ENCODE results near the gene ZNF618.

Gene ZNF618

DNA sequence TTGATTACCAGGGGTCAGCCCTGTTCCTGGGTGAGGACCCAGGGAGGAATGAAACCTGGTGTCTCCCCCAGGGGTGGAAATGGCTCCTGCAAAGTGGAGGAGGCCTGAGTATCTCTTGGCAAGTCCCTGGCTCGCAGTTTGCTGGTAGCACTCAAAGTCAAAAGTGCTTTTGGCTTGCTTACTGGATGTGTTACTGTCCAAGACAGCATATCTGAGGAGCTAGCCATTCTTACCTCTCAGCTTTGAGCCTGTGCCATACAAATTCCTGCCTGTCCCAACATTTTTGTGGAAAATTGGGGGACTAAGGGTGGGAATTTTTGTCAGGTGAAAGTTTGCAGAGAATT lies 9.9 kb downstream of the ZNF618 start:
- FAIRE-seq, result no peak

DNA sequence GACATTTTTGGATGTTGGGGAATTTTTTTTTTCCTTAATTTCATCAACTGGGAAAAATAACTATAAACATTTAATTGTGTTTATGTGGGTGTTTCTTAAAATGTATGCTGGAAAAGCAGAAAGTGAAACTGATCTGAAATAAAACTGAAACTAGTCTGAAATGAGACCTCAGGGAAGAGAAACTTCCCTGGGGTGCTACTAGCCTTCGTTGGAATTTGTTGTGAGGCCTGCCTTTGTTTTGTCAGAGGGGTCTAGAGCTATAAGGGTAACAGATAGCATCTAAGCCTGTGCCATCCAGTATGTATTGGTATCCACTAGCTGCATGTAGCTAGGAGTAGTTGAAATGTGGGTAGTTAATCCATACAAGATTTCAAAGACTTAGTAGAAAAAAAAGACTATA lies 10.4 kb downstream of the ZNF618 start:
- no peak for FAIRE-seq

DNA sequence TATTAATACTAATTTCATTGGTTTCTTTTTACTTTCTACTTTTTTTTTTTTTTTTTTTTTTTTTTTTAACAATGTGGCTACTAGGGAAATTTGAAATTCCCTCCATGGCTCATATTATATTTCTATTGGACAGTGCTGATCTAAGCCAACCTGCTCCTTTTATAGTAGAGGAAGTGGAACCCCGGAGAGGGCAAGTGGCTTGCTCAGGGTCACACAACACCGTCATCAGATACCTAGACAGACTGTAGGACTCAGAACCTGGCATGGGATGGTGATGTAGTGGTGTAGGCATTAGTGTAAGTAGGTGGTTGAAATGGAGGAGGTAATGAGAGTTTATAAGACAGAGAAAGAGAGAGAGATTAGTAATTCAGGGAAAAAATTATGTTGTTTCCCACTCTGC lies 10.8 kb downstream of the ZNF618 start:
- no peak for FAIRE-seq

DNA sequence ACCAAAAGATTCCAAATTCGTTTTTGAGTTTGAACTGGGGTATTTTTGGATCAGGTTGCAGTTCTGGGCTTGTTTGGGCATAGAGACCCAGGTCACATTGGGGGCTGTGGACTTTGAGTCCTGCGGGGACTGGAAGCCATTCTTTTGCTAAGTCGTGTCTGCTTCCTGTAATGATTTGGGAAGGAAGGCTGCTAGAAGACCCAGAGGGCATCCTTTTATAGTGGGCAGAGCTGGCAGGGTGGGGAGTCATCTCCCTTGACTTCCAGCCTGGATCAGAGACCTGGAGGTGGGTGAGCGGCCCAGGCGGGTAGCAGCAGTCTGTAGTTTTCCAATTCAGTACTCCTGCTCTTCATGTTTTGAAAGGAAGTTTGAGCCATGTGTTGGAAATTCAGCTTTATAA lies 11.3 kb downstream of the ZNF618 start:
- no peak for FAIRE-seq

DNA sequence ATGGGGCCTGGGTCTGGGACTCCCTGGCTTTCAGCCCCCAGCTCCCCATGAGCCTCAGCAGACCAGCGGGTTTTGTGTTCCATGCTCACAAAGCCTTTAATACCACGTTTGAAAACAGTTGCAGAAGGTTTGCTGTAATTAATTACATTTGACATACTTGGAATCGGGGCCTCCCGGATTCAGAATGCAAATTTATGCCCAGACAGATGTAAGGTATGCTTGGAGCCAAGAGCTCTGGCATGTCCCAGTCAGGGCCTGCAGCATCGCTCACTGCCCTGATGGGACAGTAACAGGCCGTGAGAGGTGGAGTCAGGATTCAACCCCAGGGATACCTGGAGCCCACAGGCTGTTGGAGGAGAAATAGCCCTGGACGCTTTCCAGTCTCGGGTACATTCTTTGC lies 12.2 kb downstream of the ZNF618 start:
- no peak for FAIRE-seq

DNA sequence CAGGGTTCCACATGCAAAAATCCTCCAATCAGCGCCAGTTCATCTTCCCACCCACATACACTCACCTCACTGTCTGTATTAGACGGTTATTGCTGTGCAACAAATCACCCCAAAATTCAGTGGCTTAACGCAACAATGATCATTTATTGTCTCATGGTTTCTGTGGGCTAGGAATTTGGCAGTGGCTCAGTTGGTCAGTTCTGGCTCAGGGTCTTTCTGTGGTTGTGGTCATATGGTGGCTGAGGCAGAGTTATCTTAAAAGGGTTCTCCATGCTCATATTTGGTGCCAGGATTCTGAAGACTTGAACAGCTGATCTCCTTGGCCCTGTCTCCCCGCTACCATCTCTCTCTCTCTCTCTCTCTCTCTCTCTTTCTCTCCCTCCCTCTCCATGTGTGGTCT lies 12.9 kb downstream of the ZNF618 start:
- FAIRE-seq, result no peak

DNA sequence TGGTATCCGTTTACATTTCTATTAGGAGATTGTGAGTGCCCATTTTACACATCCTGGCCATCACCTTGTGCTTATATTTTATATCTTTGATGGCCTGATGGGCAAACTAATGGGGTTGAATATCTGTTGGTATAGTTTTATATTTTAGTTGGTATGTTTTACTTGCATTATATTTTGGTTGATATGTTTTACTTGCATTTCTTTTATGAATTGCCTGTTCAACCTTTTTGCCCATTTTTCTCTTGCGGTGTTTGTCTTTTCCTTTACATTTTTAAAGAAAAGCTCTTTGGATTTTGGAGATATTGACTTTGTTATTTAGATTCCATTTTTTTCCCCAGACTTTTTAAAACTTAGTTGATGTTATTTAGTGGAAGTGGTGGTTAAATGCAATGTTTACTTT lies 14.6 kb downstream of the ZNF618 start:
- no peak for FAIRE-seq

DNA sequence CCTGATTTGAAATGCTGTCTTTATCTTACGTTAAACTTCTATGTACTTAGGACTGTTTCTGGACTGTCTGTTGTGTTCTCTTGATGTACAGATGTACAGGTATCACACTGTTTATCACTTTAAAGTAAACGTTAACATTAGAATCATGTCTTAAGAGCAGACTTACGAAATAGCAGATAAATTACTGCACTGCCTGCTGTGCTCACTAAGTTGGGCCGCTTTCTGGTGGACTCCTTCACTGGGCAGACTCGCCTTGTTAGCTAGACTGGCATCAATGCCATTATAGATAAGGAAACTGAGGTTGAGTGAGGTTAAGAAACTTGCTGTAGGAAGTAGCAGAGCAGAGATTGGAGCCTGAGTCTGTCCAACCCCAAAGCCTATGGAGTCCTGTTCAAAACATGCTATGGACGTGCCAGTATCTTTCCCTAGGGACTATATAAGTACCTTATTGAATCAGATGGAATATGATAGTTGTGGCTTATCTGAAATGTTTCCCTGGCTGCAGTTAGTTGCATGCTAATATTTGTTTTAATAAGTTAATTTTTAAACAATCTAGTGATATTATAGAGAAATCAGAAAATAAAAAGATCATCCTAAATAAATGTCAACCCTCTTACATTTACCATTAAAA lies 16.9 kb downstream of the ZNF618 start:
- FAIRE-seq, result peak; percentile 3

DNA sequence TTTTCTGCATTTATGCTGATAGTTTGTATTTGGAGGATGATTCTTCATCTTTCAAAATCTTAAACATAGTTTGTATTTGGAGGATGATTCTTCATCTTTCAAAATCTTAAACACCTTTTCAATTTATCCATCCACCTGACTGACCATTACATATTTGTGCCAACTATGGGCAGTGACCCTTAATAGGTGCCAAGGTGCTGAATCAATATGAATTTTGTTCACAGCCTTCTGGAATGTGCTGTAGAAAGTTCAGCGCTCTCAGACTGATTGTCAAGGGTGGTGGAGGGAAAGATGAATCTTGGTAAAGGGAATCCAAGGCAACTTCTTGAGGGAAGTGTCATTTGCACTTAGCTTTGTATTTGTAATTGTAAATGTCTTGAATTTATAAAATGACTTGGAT lies 18.1 kb downstream of the ZNF618 start:
- FAIRE-seq, result no peak

DNA sequence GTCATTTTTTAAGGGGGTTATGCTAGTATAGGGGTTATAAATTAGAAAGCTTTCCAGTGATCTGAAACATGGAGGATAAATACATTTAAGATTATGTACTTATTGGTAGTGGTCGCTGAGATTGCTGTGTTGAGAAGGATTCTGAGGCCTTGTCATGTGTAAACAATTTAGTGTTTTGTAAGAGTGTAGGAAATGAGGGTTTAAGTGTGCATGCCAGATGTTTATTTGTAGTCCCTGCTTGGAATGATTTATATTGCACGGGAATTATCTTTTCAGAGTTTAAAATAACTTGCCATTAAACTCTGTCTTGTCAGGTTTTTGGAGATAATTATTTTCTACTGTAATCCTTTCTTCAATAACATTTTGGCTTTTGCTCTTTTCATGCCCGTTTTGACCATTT lies 19.4 kb downstream of the ZNF618 start:
- FAIRE-seq, result no peak

DNA sequence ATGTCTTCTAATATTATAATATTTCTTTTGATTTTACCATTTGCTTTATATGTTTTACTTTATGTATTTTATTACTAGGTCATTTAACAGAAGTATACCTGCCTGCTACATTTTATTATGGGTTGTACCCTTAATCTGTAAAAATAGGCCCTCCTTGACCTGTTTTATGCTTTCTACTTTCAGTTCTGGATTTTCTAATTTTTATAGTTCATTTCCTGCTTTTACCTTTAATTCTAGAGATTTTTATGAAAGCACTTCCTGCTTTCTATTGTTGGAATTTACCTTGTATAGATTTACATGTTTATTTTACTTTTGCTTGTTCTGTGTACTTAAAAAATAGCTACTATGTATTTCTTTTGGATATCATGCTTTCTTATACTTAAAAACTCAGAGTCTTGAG lies 20.6 kb downstream of the ZNF618 start:
- peak; percentile 72 for FAIRE-seq

DNA sequence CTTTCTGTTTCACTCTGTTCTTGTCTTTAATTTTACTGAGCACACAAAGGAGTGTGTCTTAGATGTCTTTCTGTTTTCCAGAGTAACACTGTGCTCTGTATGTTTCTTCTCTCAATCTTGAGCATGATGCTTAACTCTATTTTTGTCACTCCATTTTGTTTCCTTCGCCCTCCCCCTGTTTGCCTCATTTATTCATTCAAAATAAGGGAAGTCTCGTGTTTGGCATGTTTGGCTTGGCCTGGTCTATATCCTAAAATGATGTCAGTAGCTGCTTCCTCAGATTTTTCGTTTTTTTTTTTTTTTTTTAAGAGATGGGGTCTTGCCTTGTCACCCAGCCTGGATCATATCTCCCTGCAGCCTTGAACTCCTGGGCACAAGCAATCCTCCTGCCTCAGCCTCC lies 22.0 kb downstream of the ZNF618 start:
- no peak for FAIRE-seq

DNA sequence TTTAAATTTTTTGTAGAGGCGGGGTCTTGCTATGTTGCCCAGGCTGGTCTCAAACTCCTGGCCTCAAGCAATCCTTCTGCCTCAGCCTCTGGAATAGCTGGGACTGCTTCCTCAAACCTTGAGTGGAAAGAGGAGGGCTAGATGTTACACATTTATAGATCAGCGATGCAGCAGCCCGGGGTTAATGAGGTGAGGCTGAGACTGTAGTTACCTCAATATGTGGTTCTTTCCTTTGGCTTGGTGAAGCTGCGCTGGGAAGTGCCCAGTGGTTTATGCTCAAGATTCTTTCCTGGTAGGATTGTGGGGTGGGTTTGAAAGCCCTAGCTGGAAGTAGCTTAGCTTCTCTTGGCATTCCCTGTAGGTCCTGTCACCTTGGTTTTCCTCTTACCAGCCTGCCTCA lies 22.5 kb downstream of the ZNF618 start:
- no peak for FAIRE-seq

DNA sequence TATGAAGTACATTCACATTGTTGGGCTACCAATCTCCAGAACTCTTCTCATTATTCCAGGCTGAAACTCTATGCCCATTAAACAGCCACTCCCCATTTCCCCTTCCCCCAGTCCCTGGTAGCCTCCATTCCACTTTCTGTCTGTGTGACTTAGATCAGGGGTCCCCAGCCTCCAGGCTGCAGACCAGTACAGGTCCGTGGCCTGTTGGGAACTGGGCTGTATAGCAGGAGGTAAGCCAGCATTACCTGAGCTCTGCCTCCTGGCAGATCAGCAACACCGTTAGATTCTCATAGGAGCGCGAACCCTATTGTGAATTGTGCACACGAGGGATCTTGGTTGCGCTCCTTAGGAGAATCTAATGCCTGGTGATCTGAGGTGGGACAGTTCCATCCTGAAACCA lies 23.1 kb downstream of the ZNF618 start:
- no peak for FAIRE-seq

DNA sequence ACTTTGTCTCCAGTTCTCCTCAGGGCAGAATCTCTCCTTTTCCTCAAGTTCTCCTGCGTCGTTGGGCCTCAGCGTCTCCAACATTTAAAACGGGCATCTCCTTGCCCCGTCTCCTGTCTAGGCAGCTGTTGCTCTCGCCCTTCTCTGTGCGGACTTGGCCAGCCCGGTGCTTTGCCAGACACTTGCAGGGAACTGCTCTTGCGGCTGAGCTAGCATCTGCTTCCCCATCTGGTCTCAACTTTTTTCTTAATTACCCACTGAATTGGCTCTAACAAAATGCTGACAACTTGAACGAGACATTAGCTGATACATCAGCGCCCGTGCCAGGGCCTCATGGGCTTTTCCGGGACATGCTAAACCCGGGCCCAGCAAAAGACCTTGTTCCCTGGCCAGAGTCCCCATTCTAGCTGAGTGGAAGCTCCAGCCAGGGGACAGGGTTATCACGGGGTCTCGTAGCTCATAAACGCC lies 25.1 kb downstream of the ZNF618 start:
- FAIRE-seq, result no peak

DNA sequence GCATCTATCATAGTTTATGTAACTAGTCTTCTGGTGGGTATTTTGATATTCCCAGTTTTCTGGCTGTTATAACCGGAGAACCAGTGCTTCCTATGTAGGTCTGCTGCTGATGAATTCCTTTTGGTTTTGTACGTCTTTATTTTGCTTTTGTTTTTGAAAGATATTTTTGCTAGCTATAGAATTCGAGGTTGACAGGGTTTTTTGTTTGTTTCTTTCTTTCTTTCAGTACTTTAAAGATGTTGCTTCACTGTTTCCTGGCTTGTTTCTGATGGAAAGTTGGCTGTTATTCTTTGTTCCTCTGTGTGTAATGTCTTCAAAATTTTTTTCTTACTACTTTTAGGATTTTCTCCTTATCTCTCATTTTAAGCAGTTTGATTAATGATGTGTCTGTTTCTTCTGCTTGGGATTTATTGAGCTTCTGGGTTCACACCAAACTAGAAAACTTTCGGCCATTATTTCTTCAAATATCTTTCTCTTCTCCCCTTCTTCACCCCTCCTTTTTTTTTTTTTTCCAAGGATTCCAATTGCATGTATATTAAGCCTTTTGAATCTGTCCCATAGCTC lies 27.5 kb downstream of the ZNF618 start:
- FAIRE-seq, result no peak

DNA sequence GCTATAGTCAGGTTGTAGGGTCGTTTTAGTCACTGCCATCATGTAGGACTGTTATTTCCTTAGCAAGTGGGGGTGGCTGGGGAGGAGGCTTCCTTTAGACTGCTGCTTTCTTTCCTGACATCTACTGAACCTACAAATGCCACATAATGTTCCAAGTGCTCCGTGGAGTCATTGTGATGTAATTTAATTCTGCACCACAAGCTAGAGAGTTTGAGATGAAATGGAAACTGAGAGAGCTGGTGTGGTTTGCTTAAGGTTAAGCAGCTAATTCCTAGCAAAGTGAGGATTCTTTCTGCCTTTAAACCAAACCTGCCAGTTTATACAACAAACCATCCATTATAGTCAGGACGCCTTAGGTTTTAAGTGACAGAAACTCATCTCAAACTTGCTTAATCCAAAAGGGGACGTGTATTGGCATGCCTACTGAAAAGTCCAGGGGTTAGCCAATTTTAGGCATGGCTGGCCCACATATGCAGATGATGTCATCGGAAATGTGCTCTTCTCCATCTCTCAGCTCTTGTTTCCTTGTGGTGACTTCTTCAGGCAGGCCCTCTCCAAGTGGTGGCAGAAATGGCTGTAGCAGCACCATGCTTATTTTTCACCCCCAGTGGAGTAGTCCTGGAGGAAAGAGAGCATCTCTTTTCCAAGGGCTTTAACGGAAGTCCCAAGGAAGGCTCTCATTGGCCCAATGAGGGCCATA lies 30.5 kb downstream of the ZNF618 start:
- FAIRE-seq, result no peak

DNA sequence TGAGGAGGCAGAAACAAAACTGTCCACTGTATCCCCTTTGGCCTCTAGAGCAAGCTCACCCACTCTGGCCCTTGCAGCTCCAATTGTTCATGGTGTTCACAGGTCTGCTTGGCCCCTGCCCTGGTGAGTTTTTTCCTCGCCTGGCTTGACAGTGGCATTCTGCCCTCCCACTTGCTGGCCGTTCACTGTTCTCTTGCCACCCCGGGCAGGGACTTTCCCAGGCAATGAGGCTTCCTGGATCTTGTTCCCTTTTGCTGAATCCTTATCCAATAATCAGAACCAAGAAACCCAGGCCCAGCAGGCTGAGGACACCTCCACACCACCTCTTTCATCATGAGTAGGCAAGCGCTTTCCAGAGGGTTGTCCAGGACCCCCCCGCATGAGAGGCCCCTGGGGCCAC lies 31.2 kb downstream of the ZNF618 start:
- no peak for FAIRE-seq

DNA sequence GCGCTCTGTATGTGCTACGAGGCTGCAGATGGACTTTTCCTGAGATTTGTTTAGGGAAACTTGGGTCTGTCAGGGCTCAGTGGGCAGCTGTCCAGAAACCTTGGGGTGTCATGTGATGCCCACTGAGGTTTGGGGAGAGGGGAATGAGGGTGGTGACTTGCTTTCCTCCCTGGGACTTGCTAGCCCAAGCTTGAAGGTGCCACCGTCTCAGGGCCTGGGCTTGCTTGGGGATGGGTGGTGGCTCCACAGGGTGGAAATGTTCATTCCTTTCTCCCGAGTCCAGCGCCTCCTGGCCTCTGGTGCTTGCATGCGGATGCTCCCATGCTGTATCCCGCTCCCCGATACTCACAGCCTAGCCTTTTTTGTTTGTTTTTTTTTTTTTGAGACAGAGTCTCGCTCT lies 33.3 kb downstream of the ZNF618 start:
- no peak for FAIRE-seq

DNA sequence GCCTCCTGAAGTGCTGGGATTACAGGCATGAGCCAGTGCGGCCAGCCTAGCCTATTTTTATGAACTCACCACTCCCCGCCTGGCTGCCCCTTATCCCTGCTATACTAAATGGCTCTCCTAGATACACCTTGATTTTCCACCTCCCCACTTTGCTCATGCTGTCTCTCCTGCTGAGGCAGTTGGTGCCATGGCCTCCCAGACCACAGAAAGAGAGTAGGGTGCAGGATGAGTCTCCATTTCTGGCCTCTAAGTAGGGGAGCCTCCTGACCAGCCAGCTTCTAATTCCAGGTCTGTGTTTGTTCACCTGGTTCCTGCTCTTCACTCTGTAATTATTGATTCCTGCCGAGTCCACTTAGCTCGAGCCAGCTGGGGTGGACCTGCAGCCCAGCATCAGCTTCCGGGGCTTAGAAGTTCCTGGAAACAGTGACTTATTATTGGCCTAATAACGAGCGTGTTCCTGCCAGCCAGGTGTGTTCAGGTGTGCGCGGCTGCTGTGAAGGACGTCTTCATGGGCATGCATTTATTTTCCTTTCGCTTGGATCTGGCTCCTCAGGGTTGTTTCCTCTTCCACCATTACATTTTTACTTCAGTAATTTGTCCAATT lies 34.0 kb downstream of the ZNF618 start:
- FAIRE-seq, result no peak

DNA sequence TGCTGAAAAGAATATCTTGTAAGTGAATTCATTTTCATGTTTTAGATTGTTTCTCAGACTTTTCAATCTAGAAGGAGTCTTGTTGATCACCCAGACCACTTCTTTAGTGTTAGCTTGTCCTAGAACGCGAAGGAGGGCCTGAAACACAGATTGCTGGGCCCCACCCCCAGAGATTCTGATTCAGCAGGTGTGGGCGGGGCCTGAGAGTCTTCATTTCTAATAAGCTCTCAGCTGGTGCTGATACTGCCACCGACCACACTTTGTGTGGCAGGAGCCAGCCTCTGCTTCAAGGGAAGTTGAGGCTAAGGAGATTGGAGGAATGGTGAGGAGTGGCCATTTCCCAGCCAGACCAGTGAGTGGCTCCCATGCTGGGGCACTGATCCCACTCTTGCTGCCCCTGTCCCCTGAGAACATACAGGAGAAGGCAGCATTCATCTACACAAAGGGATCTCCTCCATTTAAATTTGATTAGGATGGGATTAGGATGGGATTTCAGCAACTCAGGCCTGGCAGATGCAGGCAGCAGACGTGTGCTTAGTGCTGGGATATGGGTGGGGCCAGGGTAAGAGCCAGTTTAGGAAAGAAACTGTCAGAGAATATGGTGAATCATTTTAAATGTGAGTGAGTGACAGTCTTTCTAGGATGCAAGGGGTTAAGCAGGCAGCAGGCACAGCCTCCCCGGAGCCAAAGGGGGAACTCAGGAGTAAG lies 35.9 kb downstream of the ZNF618 start:
- FAIRE-seq, result no peak

DNA sequence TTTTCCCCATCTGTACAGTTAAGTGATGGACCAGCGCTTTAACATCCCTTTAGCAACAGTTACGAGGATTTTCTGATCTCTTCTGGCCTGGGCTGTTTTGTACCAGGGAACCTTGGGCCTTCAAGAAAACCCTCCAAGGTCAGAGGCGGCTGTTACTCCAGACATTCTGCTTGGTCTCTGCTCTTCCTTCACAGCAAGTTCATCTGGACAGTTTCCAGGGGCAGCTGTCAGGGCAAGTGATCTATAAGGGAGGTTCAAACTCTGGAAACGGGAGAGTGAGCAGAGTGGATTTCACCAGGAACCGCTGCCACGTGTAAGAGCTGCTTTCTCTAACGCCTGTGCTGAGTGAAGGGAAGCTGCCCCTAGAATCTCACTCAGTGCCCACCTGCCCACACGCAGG lies 36.7 kb downstream of the ZNF618 start:
- no peak for FAIRE-seq

DNA sequence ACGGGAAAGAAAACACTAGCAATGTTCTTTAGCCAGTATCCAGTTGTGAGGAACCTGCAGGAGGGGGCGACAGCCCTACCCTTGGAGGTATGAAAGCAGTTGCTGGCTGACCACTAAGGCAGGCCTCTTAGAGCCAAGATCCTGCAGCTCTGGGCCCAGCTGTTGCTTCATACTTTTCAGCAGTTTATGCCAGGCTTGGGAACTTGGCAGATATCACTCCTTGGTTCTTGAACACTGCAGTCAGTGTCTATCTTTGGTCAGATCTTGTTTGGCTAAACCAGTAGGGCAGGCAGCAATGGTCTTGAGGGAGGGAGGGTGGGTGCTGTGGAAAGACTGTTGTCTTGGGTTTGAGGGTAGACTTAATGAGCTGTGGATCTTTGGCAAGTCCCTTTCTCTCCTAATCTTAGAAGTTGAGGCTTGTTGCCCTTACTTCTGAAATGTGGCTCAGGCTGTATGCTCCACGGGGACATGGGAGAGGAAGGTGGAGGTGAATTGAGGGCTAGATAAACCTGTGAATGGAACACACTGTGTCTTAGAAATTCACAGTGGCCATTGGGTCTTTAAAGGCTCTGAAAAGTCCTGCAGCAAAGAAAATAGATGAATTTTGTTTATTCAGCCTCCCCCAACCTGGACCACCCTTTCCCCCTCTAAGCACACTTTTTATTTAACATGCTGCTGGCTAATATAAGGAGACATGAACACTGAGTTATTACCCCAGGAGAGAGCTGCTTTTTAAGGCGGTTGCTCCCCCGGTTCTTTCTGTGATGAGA lies 37.5 kb downstream of the ZNF618 start:
- FAIRE-seq, result no peak
